Stomach (tissue), 9 donors: Measurements from ENCODE around the gene BPIFB1. TPM values are rescaled to one million over a fixed set of nuclear protein-coding genes. Genes with fewer than 3 reads are reported as not detected.

Experiments used
- DNase-seq, 2 donors: peaks; one replicate each; pipeline versions ENCODE4 v3.0.0 to v3.0.0-alpha.2; 2013 to 2019
- H3K27ac ChIP-seq, 5 donors: fragments of 200-600 bp in 4 of 5; sonication (generic) in 4 of 5; one replicate each; pipeline ENCODE4 v1.5.1; 2013 to 2019; ENCODE audit warnings: mild to moderate bottlenecking in 1 of 5, moderate library complexity in 1 of 5
- H3K27me3 ChIP-seq, 3 donors: fragments of 200-600 bp; sonication (generic); one replicate each; pipeline ENCODE4 v1.5.1; 2017 to 2019; ENCODE audit warnings: mixed run types in 1 of 3
- H3K36me3 ChIP-seq, 4 donors: fragments of 200-600 bp; sonication (generic); 1 replicate in 3 of 4; 2 replicates in 1 of 4; pipeline ENCODE4 v1.5.1; 2016 to 2019
- H3K4me1 ChIP-seq, 4 donors: fragments of 200-600 bp; sonication (generic); one replicate each; pipeline ENCODE4 v1.5.1; 2016 to 2019
- H3K4me3 ChIP-seq, 4 donors: fragments of 200-600 bp; sonication (generic) in 3 of 4; one replicate each; pipeline ENCODE4 v1.5.1; 2016 to 2019; ENCODE audit warnings: mild to moderate bottlenecking in 1 of 4
- H3K9me3 ChIP-seq, 4 donors: fragments of 200-600 bp; sonication (generic); one replicate each; pipeline ENCODE4 v1.5.1; 2016 to 2019
- EP300 ChIP-seq: sonication (generic); formaldehyde crosslinking; IDR thresholded peaks from one replicate; pipeline ENCODE4 v1.6.1; 2017; ENCODE audit warnings: antibody characterized with exemption
- POLR2A ChIP-seq, 4 donors: fragments of 450-650 bp; IDR thresholded peaks; one replicate each; pipeline ENCODE4 v1.6.1; 2016; ENCODE audit warnings: antibody characterized with exemption in 4 of 4, control low read depth in 2 of 4, mild to moderate bottlenecking in 1 of 4, moderate library complexity in 1 of 4
- POLR2AphosphoS5 ChIP-seq, 3 donors: sonication (generic); formaldehyde crosslinking; IDR thresholded peaks; one replicate each; pipeline ENCODE4 v1.6.1; 2016; ENCODE audit warnings: antibody characterized with exemption in 3 of 3
- WGBS, 5 donors: extraction: QIAGEN DNeasy Blood & Tissue Kit in 3 of 5; methylation state at CpG; one replicate each; pipeline versions ENCODE4 v1.1.5 to v1.1.7; 2013 to 2018; 5-methylcytosine and 5-hydroxymethylcytosine counted together
- intact Hi-C: fragments of 100-400 bp; cut with DNase I; formaldehyde crosslinking; loops from one replicate; pipeline ENCODE4 v1.15.1; 2023; ENCODE audit warnings: low total_unique reads
- polyA plus RNA-seq, 3 donors: library from polyadenylated mRNA; stranded (reverse); fragments of 200-250 nt; gene quantifications; one replicate each; pipeline ENCODE4 v1.2.3, GENCODE V29; 2013
- total RNA-seq, 5 donors: library from RNA; depleted of rRNA; stranded (reverse); fragments of >200 nt; gene quantifications; one replicate each; pipeline versions ENCODE4 v1.1.0 to v1.2.3, GENCODE V29; 2014 to 2016
- TF ChIP-seq, protein P1 (sequence below), 7 experiments: fragments of 450-650 bp in 4 of 7; fragments of 200-600 bp in 3 of 7; sonication (generic) in 3 of 7; IDR thresholded peaks; one replicate each; pipeline ENCODE4 v1.5.1; 2016 to 2019; ENCODE audit warnings: antibody characterized with exemption in 7 of 7, control low read depth in 2 of 7, mild to moderate bottlenecking in 1 of 7
- donor health status: healthy with polysubstance abuse.
- donor health status: Bipolar disorder and iron deficiency.
- donor health status: healthy.

The BPIFB1 gene
- total and polyA plus RNA-seq, 8 donors: 2.3 to 169 (median 37.9) TPM; not detected in 1

GRCh38 chr20:33282196-33282934, 649 bp upstream of the BPIFB1 start:
- intact Hi-C loops: no loop called here
- WGBS, 5 donors: 88 to 93% (median 91%) methylated on average over 8 of the region's 8 CpGs
- Histone ChIP-seq H3K27ac (no peak overlapping the region), H3K36me3 (no peaks in the 10 kb centered on the region), H3K4me3 (no peak overlapping the region), H3K27me3 (peaks cover 0 to 61% (median 0%) of the 10 kb centered on the region in 3 donors), H3K9me3 (no peaks in the 10 kb centered on the region), H3K4me1 (peaks cover 7 to 12% (median 8%) of the 10 kb centered on the region in 4 donors)
- TF ChIP-seq POLR2A (IDR thresholded peaks at IDR 0.05) (no peak), POLR2AphosphoS5 (IDR thresholded peaks at IDR 0.05) (no peak), EP300 (no peak)
- TF ChIP-seq, protein P1, sequence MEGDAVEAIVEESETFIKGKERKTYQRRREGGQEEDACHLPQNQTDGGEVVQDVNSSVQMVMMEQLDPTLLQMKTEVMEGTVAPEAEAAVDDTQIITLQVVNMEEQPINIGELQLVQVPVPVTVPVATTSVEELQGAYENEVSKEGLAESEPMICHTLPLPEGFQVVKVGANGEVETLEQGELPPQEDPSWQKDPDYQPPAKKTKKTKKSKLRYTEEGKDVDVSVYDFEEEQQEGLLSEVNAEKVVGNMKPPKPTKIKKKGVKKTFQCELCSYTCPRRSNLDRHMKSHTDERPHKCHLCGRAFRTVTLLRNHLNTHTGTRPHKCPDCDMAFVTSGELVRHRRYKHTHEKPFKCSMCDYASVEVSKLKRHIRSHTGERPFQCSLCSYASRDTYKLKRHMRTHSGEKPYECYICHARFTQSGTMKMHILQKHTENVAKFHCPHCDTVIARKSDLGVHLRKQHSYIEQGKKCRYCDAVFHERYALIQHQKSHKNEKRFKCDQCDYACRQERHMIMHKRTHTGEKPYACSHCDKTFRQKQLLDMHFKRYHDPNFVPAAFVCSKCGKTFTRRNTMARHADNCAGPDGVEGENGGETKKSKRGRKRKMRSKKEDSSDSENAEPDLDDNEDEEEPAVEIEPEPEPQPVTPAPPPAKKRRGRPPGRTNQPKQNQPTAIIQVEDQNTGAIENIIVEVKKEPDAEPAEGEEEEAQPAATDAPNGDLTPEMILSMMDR (IDR thresholded peaks at IDR 0.05): no peak
- no peak for DNase-seq

- intact Hi-C loops: no loop called here
- no peak for TF ChIP-seq POLR2AphosphoS5 (IDR thresholded peaks at IDR 0.05)
- TF ChIP-seq EP300: no peak
- Histone ChIP-seq H3K36me3 (peaks cover 0 to 4% (median 0%) of the 10 kb centered on the region in 4 donors), H3K4me1 (peaks cover 0 to 8% (median 2%) of the 10 kb centered on the region in 4 donors), H3K27ac (no peak overlapping the region), H3K4me3 (no peak overlapping the region), H3K27me3 (peaks cover 0 to 63% (median 0%) of the 10 kb centered on the region in 3 donors), H3K9me3 (peaks cover 0 to 3% (median 0%) of the 10 kb centered on the region in 4 donors)
- WGBS, 5 donors: 78 to 88% (median 83%) methylated on average over 2 to 4 of the region's 4 CpGs
- no peak for DNase-seq
Measured at GRCh38 chr20:33284284-33284683, 1.3 kb downstream of the BPIFB1 start.

DNA sequence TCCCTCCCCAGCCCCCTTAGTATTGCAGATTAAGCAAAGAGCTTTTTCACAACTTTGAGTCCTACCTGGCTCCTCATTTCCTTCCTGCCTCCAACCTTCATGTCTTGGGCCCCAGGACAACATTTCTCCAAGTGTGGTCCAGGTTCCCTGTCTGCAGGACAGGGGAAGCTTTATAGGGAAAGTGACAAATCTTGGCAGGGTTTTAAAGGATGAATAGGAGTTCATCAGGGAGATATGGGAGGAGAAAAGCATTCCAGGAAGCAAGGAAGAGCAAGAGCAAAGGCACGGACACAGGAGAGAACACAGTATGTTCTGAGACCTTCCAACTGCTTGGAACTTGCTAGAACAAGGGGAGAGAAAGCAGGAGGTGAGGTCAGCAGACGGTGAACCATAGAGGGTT, 1.9 kb downstream of the BPIFB1 start:
- Histone ChIP-seq H3K27ac (no peak overlapping the region), H3K4me1 (peaks cover 0 to 5% (median 1%) of the 10 kb centered on the region in 4 donors), H3K4me3 (no peak overlapping the region), H3K9me3 (peaks cover 0 to 3% (median 0%) of the 10 kb centered on the region in 4 donors), H3K27me3 (peaks cover 0 to 56% (median 0%) of the 10 kb centered on the region in 3 donors), H3K36me3 (peaks cover 0 to 4% (median 0%) of the 10 kb centered on the region in 4 donors)
- WGBS, 5 donors: 67 to 82% (median 71%) methylated on average over 2 of the region's 2 CpGs
- intact Hi-C loops: no loop called here
- DNase-seq: no peak
- TF ChIP-seq, protein P1 (IDR thresholded peaks at IDR 0.05): no peak
- TF ChIP-seq EP300: no peak
- TF ChIP-seq POLR2A (IDR thresholded peaks at IDR 0.05): no peak
- TF ChIP-seq POLR2AphosphoS5 (IDR thresholded peaks at IDR 0.05): no peak

DNA sequence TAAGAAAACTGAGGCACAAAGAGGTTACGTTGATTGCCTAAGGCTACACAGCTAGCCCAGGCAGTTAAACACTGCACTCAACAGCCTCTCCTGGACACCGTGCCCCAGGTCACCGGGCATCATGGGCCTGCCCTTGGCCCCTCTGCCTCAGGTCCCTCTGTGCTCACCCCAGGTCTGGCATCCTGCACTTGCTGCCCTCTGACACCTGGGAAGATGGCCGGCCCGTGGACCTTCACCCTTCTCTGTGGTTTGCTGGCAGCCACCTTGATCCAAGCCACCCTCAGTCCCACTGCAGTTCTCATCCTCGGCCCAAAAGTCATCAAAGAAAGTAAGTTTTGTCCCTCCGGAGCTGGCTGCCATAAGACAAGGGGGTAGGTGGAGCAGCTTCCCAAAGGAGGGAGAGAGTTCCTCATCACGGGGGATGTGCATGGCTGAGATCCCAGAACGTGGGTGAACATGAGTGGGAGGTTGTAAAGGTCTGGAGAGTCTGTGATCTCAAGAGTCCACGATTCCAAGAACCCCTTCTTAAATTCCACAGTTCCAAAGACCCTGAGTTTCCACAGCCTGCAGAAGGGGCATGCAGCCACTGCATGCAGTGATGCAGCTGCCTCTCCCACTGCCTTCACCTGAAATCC, 3.0 kb downstream of the BPIFB1 start:
- peaks cover 0 to 3% (median 0%) of the 10 kb centered on the region in 4 donors for H3K9me3 ChIP-seq
- intact Hi-C loops: no loop called here
- WGBS, 5 donors: 68 to 84% (median 80%) methylated on average over 9 to 10 of the region's 10 CpGs
- H3K27me3 ChIP-seq: peaks cover 0 to 48% (median 0%) of the 10 kb centered on the region in 3 donors
- peaks cover 0 to 4% (median 0%) of the 10 kb centered on the region in 4 donors for H3K36me3 ChIP-seq
- H3K4me3 ChIP-seq: no peak overlapping the region
- no peak overlapping the region for H3K27ac ChIP-seq
- DNase-seq: no peak
- no peak for TF ChIP-seq POLR2AphosphoS5 (IDR thresholded peaks at IDR 0.05)
- TF ChIP-seq, protein P1 (IDR thresholded peaks at IDR 0.05): no peak
- no peak for TF ChIP-seq POLR2A (IDR thresholded peaks at IDR 0.05)
- no peak for TF ChIP-seq EP300
- H3K4me1 ChIP-seq: peaks cover 0 to 5% (median 0%) of the 10 kb centered on the region in 4 donors
